GM12878 (cell line): Measurements from ENCODE around the gene ESYT2. TPM values are rescaled to one million over a fixed set of nuclear protein-coding genes. Genes with fewer than 3 reads are reported as not detected.

ENCODE experiments used
- ATAC-seq: fragments of 200-7000 bp; cut with Tn5 transposase; 3 replicates; pipeline ENCODE4 v1.9.1; 2020; ENCODE audit warnings: mild to moderate bottlenecking, moderate library complexity
- BruUV-seq: library from RNA; stranded (reverse); fragments of 400-500 nt; replicated peaks from 2 replicates; lab custom pipeline; 2021; lab: Mats Ljungman, UMichigan
- CTCF ChIA-PET: fragments of 300-600 bp; sonication (Branson Sonifier 250); formaldehyde crosslinking; extraction: SDS; loops from one replicate; lab custom pipeline; 2021; ENCODE audit warnings: inconsistent platforms; lab: Yijun Ruan, JAX
- POLR2A ChIA-PET: fragments of 350-600 bp; formaldehyde crosslinking; extraction: SDS; loops from one replicate; lab custom pipeline; 2021; ENCODE audit warnings: inconsistent platforms; lab: Charles Lee
- RAD21 ChIA-PET: fragments of 300-600 bp; sonication (Branson Sonifier 250); formaldehyde crosslinking; loops from one replicate; lab custom pipeline; 2023; ENCODE audit warnings: antibody characterized with exemption; ENCODE audit not compliant: unreplicated experiment; lab: Charles Lee
- SMC1A ChIA-PET: fragments of 300-600 bp; sonication (Branson Sonifier 250); formaldehyde crosslinking; loops from one replicate; lab custom pipeline; 2023; ENCODE audit not compliant: unreplicated experiment, uncharacterized antibody; lab: Charles Lee
- DNase-seq: peaks from one replicate; pipeline ENCODE4 v3.0.0-alpha.2; 2011; ENCODE audit warnings: low read depth, low spot score
- FAIRE-seq: peaks from 3 replicates; lab custom pipeline; 2011; peaks lifted over from hg19 to GRCh38; lab: Jason Lieb, UNC
- H2AFZ ChIP-seq: 2 replicates; pipeline ENCODE4 v1.6.0; 2011; ENCODE audit warnings: low read depth, low read length, control low read depth; ENCODE audit not compliant: control insufficient read depth
- H3K27ac ChIP-seq: 2 replicates; pipeline ENCODE4 v1.5.1; 2011; ENCODE audit warnings: control low read depth; ENCODE audit not compliant: control insufficient read depth, insufficient read depth
- H3K27me3 ChIP-seq, 2 experiments: replicated peaks in 1 of 2; 2 replicates each; pipeline versions ENCODE4 v1.6.0 to v1.6.1; 2011; ENCODE audit warnings: low read length in 1 of 2; ENCODE audit not compliant: control insufficient read depth in 2 of 2, insufficient read depth in 2 of 2
- H3K36me3 ChIP-seq, 2 experiments: 2 replicates each; pipeline ENCODE4 v1.5.1; 2011; ENCODE audit warnings: low read length in 1 of 2; ENCODE audit not compliant: control insufficient read depth in 2 of 2, insufficient read depth in 2 of 2
- H3K4me1 ChIP-seq: 2 replicates; pipeline ENCODE4 v1.6.1; 2011; ENCODE audit warnings: mild to moderate bottlenecking, low read length, moderate library complexity, mixed read lengths; ENCODE audit not compliant: control insufficient read depth, insufficient read depth
- H3K4me2 ChIP-seq: 2 replicates; pipeline ENCODE4 v1.6.0; 2011; ENCODE audit warnings: control low read depth; ENCODE audit not compliant: control insufficient read depth, insufficient read depth
- H3K4me3 ChIP-seq: fragments of 200-600 bp; sonication (generic); 2 replicates; pipeline ENCODE4 v1.5.1; 2016
- H3K79me2 ChIP-seq: 2 replicates; pipeline ENCODE4 v1.6.0; 2011; ENCODE audit warnings: low read length; ENCODE audit not compliant: control insufficient read depth, insufficient read depth
- H3K9ac ChIP-seq: 2 replicates; pipeline ENCODE4 v1.8.0; 2011; ENCODE audit warnings: low read length, control low read depth, mixed read lengths; ENCODE audit not compliant: control insufficient read depth, insufficient read depth
- H3K9me3 ChIP-seq: replicated peaks from 3 replicates; pipeline ENCODE4 v1.5.1; 2011; ENCODE audit warnings: mild to moderate bottlenecking, low read length; ENCODE audit not compliant: control insufficient read depth, insufficient read depth
- H4K20me1 ChIP-seq: 2 replicates; pipeline ENCODE4 v1.6.0; 2011; ENCODE audit not compliant: control insufficient read depth, insufficient read depth
- ASH2L ChIP-seq: fragments of 300-600, 200-600 bp; sonication (generic); IDR thresholded peaks from 2 replicates; pipeline ENCODE4 v1.6.1; 2017; ENCODE audit warnings: low read depth, mild to moderate bottlenecking, borderline replicate concordance
- EP300 ChIP-seq, 2 experiments: fragments of 150-350 bp in 1 of 2; IDR thresholded peaks; 2 replicates each; pipeline ENCODE4 v1.6.1; 2011 to 2012; ENCODE audit warnings: low read depth in 2 of 2, low read length in 2 of 2, borderline replicate concordance in 1 of 2, improper control_type of control experiment in 1 of 2, inconsistent platforms in 1 of 2; ENCODE audit not compliant: control insufficient read depth in 1 of 2
- EZH2 ChIP-seq: IDR thresholded peaks from 2 replicates; pipeline ENCODE4 v1.6.1; 2012; ENCODE audit warnings: low read depth, mild to moderate bottlenecking, control low read depth, inconsistent platforms, low read length, borderline replicate concordance; ENCODE audit not compliant: control insufficient read depth
- HDGF ChIP-seq: fragments of 450-650 bp; IDR thresholded peaks from 2 replicates; pipeline ENCODE4 v1.6.1; 2016; ENCODE audit warnings: antibody characterized with exemption
- MTA3 ChIP-seq: IDR thresholded peaks from 2 replicates; pipeline ENCODE4 v1.6.1; 2012; ENCODE audit warnings: low read length, inconsistent platforms, borderline replicate concordance
- NFYB ChIP-seq: IDR thresholded peaks from 2 replicates; pipeline ENCODE4 v1.6.1; 2011; ENCODE audit warnings: low read depth, mild to moderate bottlenecking, low read length, improper control_type of control experiment, moderate library complexity; ENCODE audit not compliant: insufficient read depth
- NR2F1 ChIP-seq: fragments of 450-650 bp; conservative IDR thresholded peaks from 2 replicates; pipeline ENCODE4 v1.6.1; 2017; ENCODE audit warnings: mild to moderate bottlenecking
- PBX3 ChIP-seq: IDR thresholded peaks from 2 replicates; pipeline ENCODE4 v1.6.1; 2011; ENCODE audit warnings: mild to moderate bottlenecking, low read depth, low read length, moderate library complexity; ENCODE audit not compliant: insufficient replicate concordance
- POLR2A ChIP-seq: IDR thresholded peaks from 2 replicates; pipeline ENCODE4 v1.6.1; 2011; ENCODE audit warnings: low read depth, mild to moderate bottlenecking, low read length
- RAD21 ChIP-seq: IDR thresholded peaks from 2 replicates; pipeline ENCODE4 v1.6.1; 2011; ENCODE audit warnings: mild to moderate bottlenecking, low read depth, low read length, moderate library complexity; ENCODE audit not compliant: insufficient read depth
- SMAD5 ChIP-seq: IDR thresholded peaks from 2 replicates; pipeline ENCODE4 v1.6.1; 2016; ENCODE audit warnings: antibody characterized with exemption, low read depth
- WGBS: methylation state at CpG from one replicate; pipeline ENCODE4 v1.1.6; 2016; ENCODE audit warnings: low lambda C conversion rate; ENCODE audit not compliant: insufficient replicate concordance, insufficient coverage; ENCODE audit errors: missing lambda C conversion rate; 5-methylcytosine and 5-hydroxymethylcytosine counted together
- in situ Hi-C: fragments of 300-500 bp; cut with MboI; formaldehyde crosslinking; loops from 9 replicates; pipeline ENCODE4 v1.14.3; 2018; ENCODE audit warnings: mixed read lengths
- intact Hi-C: fragments of 100-400 bp; cut with micrococcal nuclease; formaldehyde crosslinking; loops from one replicate; pipeline ENCODE4 v1.14.2; 2022; ENCODE audit not compliant: unreplicated experiment
- polyA plus RNA-seq, 11 experiments: library from polyadenylated mRNA; depleted of rRNA in 4 of 11; unstranded in 6 of 11; stranded (reverse) in 5 of 11; fragments of >200 nt; fragmentation: Nextera tagmentation in 4 of 11; fragmentation: Illumina TruSeq in 1 of 11; extraction: Ambion mirVana in 4 of 11; extraction: Trizol in 1 of 11; gene quantifications; 1 replicate in 1 of 11; 2 replicates in 10 of 11; pipeline versions ENCODE4 v1.2.1 to v1.2.3, GENCODE V29; 2011 to 2016; ENCODE audit warnings: inconsistent platforms in 2 of 11, missing spikeins in 2 of 11, low read depth in 1 of 11
- total RNA-seq, 4 experiments: library from RNA; depleted of rRNA in 3 of 4; stranded (reverse); fragments of >200 nt in 3 of 4; fragmentation: Illumina TruSeq in 1 of 4; extraction: Trizol in 1 of 4; gene quantifications; 2 replicates each; pipeline versions ENCODE4 v1.2.1 to v1.2.3, GENCODE V29; 2013 to 2021
- TF ChIP-seq, protein P1 (sequence below): IDR thresholded peaks from 2 replicates; pipeline ENCODE4 v1.6.1; 2012; ENCODE audit warnings: mild to moderate bottlenecking, low read depth, low read length
- TF ChIP-seq, protein P2 (sequence below): IDR thresholded peaks from 2 replicates; pipeline ENCODE4 v1.6.1; 2011; ENCODE audit warnings: borderline replicate concordance, low read depth, mild to moderate bottlenecking, moderate library complexity, low read length; ENCODE audit not compliant: insufficient read depth, poor library complexity, severe bottlenecking
- TF ChIP-seq, protein P3 (sequence below), 3 experiments: IDR thresholded peaks in 2 of 3; conservative IDR thresholded peaks in 1 of 3; 2 replicates each; pipeline ENCODE4 v1.5.1; 2011; ENCODE audit warnings: low read depth in 3 of 3, low read length in 3 of 3, mild to moderate bottlenecking in 3 of 3, control low read depth in 2 of 3, moderate library complexity in 2 of 3, inconsistent platforms in 1 of 3, mixed read lengths in 1 of 3; ENCODE audit not compliant: control insufficient read depth in 2 of 3, insufficient read depth in 1 of 3; ENCODE audit errors: extremely low read depth in 1 of 3

ESYT2 gene
- total and polyA plus RNA-seq, 10 of the 15 experiments (the other 5 are each of a cell fraction or from before 2014, with no cell fraction given) = 1.9 to 44.6 (median 21.4) TPM

DNA sequence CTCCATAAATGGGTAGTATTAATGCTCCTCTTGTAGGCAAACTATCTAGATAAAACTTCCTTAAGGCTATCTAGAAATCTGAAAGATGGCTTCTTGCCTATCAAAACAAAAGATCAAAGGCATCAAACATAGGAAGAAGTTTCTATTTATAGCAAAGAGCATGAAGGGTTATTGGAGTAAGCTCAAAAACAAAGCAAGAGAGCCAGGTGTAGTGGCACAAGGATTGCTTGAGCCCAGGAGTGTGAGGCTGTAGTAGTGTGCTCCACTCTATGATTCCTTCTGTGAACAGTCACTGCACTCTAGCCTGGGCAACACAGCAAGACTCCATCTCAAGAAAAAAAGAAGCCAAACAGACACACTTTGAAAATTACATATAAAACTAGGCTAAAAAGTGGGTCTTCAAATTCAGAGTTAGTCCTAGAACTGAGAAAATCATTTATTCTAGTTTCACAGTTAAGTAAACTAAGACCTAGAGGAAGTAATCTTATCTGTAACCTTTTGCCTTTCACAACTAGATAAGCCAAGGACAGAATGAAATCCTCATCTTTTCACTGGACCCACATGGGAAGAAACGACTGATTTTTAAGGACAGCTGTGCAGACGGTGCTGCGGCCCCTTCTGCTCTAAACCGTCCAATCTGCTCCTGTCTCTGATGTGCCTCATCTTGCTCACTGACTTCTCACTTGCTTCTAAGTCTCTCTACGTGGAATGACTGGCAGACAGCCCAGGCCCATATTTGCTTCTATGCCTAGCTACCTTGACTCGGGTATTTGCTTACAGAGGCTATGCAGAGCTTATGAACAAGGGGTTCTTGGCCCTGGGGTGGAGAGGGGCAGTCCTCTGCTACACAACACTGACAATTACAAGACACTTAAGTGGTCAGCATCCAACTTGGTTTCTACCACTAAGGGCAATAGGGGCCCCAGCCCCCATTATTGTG is 50.0 kb downstream of the ESYT2 start:
- CTCF ChIA-PET = no interaction called here
- H3K9ac ChIP-seq = no peak overlapping the region
- ATAC-seq = no peak
- TF ChIP-seq HDGF (no peak), MTA3 (no peak), ASH2L (no peak), RAD21 (no peak), PBX3 (no peak), EP300 (IDR thresholded peaks at IDR 0.05; ENCODE audit: borderline replicate concordance in 1 of 2, control insufficient read depth in 1 of 2, low read depth in 2 of 2, low read length in 2 of 2) (no peak), SMAD5 (no peak), NR2F1 (no peak), NFYB (no peak), EZH2 (no peak), POLR2A (no peak)
- TF ChIP-seq, protein P1, sequence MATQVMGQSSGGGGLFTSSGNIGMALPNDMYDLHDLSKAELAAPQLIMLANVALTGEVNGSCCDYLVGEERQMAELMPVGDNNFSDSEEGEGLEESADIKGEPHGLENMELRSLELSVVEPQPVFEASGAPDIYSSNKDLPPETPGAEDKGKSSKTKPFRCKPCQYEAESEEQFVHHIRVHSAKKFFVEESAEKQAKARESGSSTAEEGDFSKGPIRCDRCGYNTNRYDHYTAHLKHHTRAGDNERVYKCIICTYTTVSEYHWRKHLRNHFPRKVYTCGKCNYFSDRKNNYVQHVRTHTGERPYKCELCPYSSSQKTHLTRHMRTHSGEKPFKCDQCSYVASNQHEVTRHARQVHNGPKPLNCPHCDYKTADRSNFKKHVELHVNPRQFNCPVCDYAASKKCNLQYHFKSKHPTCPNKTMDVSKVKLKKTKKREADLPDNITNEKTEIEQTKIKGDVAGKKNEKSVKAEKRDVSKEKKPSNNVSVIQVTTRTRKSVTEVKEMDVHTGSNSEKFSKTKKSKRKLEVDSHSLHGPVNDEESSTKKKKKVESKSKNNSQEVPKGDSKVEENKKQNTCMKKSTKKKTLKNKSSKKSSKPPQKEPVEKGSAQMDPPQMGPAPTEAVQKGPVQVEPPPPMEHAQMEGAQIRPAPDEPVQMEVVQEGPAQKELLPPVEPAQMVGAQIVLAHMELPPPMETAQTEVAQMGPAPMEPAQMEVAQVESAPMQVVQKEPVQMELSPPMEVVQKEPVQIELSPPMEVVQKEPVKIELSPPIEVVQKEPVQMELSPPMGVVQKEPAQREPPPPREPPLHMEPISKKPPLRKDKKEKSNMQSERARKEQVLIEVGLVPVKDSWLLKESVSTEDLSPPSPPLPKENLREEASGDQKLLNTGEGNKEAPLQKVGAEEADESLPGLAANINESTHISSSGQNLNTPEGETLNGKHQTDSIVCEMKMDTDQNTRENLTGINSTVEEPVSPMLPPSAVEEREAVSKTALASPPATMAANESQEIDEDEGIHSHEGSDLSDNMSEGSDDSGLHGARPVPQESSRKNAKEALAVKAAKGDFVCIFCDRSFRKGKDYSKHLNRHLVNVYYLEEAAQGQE = no peak
- TF ChIP-seq, protein P2, sequence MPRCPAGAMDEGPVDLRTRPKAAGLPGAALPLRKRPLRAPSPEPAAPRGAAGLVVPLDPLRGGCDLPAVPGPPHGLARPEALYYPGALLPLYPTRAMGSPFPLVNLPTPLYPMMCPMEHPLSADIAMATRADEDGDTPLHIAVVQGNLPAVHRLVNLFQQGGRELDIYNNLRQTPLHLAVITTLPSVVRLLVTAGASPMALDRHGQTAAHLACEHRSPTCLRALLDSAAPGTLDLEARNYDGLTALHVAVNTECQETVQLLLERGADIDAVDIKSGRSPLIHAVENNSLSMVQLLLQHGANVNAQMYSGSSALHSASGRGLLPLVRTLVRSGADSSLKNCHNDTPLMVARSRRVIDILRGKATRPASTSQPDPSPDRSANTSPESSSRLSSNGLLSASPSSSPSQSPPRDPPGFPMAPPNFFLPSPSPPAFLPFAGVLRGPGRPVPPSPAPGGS = no peak
- TF ChIP-seq, protein P3, sequence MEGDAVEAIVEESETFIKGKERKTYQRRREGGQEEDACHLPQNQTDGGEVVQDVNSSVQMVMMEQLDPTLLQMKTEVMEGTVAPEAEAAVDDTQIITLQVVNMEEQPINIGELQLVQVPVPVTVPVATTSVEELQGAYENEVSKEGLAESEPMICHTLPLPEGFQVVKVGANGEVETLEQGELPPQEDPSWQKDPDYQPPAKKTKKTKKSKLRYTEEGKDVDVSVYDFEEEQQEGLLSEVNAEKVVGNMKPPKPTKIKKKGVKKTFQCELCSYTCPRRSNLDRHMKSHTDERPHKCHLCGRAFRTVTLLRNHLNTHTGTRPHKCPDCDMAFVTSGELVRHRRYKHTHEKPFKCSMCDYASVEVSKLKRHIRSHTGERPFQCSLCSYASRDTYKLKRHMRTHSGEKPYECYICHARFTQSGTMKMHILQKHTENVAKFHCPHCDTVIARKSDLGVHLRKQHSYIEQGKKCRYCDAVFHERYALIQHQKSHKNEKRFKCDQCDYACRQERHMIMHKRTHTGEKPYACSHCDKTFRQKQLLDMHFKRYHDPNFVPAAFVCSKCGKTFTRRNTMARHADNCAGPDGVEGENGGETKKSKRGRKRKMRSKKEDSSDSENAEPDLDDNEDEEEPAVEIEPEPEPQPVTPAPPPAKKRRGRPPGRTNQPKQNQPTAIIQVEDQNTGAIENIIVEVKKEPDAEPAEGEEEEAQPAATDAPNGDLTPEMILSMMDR (IDR thresholded peaks at IDR 0.05 in 2 of 3, conservative IDR thresholded peaks at IDR 0.05 in 1 of 3; ENCODE audit: control insufficient read depth in 2 of 3, extremely low read depth in 1 of 3, insufficient read depth in 1 of 3, low read depth in 3 of 3, low read length in 3 of 3) = no peak

More for the DNA sequence above, 50.0 kb downstream of the ESYT2 start:
- Histone ChIP-seq H3K4me1 (no peaks in the 10 kb centered on the region), H4K20me1 (no peaks in the 10 kb centered on the region), H3K9me3 (peaks cover 2% of the 10 kb centered on the region; the same call in 1 of the 3 replicates), H3K79me2 (no peaks in the 10 kb centered on the region), H3K4me2 (no peak overlapping the region), H2AFZ (no peak overlapping the region), H3K4me3 (no peak overlapping the region), H3K27me3 (no peaks in the 10 kb centered on the region), H3K36me3 (peaks cover 7 to 12% of the 10 kb centered on the region in 2 experiments), H3K27ac (no peak overlapping the region)
- RAD21 ChIA-PET = no interaction called here
- intact Hi-C loops (no loop called here), in situ Hi-C loops (no loop called here)
- BruUV-seq = no TSS peak
- SMC1A ChIA-PET = interaction anchor here (0.6 to 0.9 kb wide), 2 partner anchors 26 to 40 kb away, joined by 3 read pairs; no protein-coding TSS in a partner anchor
- WGBS = 96% methylated on average over 6 of the region's 6 CpGs
- DNase-seq (no peak), FAIRE-seq (no peak)
- POLR2A ChIA-PET = no interaction called here
